GM21447 (cell line): ENCODE measurements around the gene TEC.
"Not testable (repeated sequence)": the region's sequence is repeated elsewhere in the genome, so short reads cannot be mapped to it uniquely, and the experiment has no call there.

ENCODE experiments used
- ATAC-seq: cut with Tn5 transposase; IDR thresholded peaks from one replicate; pipeline ENCODE4 v1.9.1; 2021; ENCODE audit not compliant: unreplicated experiment

Gene TEC

DNA sequence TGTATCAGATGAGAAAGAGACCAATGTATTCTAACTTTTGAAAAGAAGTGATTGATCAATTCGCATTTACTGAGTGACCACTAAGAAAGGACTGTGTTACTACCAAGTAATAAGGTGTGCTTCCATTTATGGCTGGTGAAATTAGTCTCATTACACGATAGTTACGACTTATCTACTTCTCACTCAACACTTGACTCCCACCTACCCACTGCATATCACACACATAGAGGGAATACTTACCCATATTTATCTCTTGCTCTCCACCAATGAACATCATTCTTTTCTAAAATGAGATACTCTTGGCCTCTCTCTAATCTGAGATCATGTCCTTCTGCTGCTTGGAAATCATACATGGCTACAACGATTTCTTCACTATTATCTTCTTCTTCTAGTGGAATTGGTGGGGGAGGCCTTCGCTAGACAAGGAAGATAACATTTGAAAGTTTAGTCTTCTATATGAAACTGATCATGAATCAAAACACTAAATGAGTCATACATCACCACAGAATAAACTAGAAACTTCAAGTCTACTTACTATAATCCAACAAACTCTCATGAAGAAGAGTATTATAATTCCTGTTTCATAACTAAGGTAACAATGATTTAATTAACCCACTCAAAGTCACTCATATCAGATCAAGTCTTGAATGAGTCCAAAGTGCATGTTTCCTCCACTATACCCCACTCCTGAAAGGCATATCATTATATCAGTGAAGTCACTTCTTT lies 101.9 kb downstream of the TEC start:
- ATAC-seq, result no peak

DNA sequence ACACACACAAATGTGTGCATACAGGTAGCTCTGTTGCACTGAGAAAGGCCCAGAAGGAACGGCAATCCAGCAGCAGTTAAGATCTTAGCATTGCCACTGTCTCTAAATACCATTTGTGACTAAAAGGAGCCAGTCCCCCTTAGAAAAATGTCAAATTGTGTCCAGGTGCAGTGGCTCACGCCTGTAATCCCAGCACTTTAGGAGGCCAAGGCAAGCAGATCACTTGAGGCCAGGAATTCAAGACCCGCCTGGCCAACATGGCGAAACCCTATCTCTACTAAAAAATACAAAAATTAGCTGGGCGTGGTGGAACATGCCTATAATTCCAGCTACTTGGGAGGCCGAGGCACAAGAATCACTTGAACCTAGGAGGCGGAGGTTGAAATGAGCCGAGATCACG lies 105.1 kb downstream of the TEC start:
- ATAC-seq, result not testable (repeated sequence)

DNA sequence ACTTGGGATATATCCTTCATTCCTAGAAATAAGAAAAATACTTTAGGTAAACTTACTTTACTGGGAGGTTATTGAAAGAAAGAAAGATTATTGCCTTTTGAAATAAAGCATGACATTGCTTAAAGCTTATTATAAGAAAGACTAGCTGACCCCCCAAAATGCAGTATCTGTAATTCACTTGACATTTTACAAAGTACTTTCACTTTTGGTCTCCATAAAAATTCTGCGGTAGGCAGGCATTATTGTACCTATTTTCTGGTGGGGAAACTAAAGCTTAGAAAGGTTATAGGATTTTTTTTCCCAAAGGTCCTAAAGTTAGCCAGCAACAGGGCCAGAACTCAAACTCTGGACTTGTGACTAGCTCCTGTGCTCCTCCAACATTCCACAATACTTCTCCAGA lies 105.9 kb downstream of the TEC start:
- no peak for ATAC-seq

DNA sequence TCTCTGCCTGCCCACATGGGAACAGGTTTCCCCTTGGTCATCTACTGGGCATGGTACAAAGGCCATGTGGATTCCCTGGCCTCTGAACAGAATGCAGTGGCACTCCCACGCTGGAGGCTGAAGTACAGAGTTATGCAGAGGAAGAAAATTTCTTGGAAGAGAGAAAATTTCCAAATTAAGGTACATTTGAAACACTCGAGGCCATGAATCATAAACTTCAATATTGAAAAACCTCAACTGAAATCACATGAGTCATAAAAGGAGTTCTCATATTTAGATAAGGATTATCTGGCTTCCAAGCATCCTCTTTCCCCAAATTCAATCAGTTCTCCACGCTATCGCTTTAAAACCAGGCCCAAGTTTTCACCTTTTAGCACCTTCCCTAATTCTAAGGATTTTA lies 107.5 kb downstream of the TEC start:
- no peak for ATAC-seq

DNA sequence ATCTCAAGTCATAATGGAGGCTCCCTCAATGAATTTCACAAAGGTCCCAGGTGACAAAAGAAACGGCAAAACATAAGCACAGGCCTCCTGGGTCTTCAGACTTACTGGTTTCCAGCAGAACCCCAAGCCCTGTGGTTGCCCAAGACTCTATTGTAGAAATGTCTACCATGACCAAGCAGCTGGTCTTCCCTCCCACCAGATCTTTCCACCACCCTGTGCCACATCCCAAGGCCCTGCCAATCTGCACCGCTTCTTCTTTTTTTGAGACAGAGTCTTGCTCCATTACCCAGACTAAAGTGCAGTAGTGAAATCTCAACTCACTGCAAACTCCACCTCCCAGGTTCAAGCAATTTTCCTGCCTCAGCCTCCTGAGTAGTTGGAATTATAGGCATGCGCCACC lies 112.4 kb downstream of the TEC start:
- no peak for ATAC-seq

DNA sequence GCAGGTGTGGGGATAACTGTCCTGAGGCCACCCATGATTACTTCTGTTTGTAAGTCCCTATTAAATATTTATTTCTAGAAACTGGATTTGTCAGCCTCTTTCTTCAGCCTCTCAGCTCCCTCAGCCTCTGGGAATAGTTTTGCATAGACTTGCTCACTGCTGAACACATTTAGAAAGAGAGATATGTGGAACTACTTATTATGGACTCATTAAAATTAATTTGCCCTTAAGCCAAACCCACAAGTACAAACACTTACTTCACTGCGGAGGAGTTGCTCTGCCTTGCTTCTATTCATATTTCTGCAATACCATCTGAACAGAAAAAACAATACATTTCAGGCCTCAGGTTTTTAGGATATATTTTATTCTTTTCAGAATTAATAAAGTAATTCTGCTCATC lies 113.2 kb downstream of the TEC start:
- no peak for ATAC-seq

DNA sequence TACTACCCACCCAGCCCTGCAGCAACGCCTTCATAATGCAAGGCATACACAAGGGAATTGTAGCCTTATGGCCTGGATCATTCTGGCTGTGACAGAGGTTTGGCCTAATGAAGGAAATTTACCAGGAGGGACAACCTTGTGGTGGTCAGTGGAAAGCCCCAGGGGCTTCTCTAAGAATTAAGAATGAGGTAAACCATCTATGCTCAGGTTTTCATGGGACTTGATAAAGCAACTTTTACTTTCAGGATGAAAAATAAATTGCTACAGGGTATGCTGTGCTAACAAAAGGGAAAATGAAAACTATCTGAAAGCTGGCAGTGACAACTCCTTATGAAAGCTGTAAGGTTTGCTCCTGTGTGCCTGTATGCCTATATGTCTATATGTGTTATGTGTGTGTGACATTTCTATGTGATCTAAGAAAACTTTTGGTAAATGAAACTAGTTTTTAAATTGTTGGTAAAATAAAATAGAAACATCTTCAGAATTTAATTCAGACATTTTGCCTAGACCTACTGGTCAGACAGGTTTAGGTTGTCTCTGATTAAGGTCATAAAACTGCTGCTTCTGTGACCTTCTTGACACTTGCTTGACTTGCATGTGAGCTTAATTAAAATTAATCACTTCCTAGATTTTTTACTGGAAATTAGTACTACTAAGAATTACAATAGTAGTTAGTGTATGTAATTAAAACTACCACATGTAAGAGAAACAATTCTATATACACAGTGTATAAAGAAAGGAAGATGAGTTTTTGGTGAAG lies 115.7 kb downstream of the TEC start:
- ATAC-seq, result no peak

DNA sequence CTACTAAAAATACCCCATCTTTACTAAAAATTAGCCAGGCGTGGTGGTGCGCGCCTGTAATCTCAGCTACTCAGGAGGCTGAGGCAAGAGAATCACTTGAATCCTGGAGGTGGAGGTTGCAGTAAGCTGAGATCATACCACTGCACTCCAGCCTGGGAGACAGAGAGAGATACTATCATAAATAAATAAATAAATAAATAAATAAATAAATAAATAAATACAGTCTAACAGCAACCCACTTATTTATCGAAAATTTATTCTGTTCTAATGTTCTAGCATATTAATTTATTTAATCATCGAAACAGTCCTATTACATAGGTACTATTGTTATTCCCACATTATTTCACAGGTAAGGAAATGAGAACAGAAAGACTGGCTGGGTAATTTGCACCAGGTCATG lies 117.4 kb downstream of the TEC start:
- ATAC-seq, result no peak

DNA sequence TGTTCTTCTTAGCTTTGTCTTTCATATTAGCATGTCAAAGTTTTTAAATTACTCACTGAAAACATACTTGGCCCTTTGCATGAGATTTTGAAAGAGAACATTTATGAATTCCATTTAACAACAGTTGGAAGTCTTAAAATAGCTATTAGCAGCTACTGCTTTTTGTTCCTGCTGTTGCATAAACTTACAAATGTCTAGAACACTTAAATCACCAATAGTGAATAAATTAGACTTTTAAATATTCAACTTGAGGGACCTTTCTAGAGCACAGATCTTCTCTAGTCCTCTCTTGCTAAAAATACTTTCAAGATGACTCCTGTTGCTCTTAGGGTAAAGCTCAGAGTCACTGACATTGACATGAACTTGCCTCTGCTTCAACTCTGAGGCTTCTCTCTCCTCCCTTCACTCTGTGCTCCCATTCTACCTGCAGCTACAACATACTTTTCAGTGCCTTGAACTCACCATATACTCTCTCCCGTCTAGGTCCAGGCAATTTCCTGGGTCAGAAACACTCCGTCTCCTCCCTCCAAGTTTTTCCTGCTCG lies 119.7 kb downstream of the TEC start:
- no peak for ATAC-seq

DNA sequence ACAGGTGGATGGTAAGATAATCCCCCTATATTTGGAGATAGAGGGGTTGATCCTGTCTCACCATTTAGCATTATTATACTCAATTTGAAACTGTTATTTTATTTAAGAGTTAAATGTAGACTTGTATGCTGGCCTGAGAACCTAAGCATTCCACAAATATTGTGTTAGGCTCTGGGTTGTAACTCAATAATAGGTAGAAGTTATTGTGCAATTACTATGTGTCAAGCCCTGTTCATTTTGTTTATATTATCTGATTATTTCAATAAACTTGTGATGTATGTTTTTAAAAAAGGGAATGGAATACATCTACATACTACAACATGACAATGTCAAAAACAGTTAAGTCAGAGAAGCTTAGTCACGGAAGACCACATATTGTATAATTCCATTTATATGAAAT lies 122.0 kb downstream of the TEC start:
- no peak for ATAC-seq

DNA sequence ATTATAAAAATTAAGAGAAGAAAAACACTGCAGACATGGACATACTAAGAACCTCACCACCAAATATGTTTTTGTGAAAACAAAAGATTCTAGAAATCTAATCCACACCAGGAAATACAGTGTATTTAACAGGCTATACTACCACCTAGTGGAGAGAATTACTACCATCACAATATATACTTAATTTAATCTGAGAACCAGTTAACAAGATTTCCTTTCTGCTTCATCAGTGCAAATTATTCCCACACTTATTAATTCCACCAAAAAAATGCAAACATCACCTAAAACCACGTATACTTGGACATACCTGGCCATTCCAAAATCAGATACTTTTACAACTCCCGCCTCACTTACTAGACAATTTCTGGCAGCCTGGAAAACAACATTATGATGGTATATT lies 128.6 kb downstream of the TEC start:
- ATAC-seq, result no peak

DNA sequence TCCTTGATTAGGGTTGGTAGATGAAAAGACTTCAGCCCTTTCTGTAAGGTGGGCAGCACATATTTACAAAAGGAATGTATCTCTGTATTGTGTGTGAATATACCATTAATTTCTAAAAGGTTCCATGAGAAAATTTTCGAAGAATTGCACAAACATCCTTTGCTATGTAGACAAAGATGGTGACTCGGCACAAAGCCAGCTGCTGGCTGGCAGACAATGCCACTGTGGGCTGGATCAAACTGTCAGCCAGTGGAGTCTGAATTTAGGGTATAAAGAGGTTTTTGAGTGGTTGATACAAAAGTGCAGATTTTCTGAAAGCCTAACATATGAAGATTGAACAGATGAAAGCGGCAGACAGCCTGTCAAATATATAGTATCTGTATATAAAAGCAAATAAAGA lies 129.9 kb downstream of the TEC start:
- ATAC-seq, result no peak

DNA sequence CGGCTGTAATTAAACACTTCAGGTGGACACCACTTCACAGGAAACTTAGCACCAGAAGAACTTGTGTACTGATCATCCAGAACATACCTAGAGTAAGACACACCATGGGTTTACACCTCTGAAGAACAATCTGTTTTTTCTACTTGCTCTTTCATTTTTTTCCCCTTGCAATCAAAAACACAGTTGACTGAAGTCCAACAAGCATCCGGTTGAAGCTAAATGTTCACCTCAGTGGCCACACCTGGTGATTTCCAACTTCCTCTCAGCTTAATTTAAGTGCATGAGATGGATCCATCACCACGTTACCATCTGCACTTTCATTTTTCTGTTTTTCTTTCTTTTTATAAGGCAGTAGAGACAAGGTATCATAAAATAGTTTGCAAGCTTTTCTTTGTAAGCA lies 130.7 kb downstream of the TEC start:
- ATAC-seq, result peak; percentile 94

DNA sequence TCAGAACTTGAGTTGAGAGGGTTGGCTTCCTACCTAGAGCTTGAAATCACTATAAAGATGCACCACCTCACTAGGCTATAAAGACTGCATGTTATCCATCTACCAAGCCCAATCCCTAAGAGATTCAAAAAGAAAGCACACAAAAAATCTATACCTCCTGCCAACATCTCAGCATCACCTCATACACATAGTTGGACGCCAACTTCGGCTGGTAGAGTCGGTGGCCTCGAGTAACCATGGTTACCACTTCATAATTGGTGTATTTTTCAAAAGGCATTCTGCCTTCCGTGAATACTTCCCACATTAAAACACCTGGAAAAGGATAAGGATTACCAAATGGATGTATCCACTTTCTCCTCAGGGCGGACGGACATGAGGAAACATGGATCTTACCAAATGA lies 131.1 kb downstream of the TEC start:
- ATAC-seq, result no peak

DNA sequence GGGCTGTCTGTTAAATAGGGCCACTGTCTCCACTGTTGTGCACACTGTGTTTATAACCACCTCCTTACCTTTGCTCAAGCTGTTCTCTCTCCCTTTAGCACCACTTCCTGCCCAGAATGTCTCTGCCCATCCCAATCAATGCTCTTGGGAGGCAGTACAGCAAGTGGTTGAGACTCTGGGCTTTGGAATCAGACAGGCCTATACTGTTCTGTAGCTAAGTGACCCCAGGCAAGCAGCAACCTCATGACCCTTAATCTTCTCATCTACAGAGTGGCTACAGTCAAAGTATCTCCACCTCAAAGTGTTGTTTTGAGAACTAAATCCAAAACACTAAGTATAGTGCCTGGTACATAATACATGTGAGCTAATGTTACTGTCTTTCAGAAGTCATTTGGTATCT lies 131.8 kb downstream of the TEC start:
- no peak for ATAC-seq

DNA sequence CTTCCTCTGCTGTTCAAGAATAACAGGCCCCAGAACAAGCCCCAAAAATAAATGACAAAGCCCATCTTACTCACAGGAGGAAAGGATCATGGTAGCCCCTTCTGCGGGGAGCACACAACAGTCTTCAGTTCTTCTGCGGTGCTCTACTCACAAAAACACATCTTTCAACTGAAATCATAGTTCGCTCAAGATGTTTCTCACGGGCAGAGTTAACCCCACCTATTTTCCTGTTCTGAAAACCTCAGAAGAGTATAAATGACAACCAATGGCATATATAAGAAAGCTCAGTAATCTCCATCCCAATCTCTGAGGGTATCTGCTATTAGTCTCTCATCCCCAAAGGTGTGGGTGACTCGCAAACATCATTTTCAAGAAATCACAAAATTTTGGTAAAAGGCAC lies 135.6 kb downstream of the TEC start, which contains the start of gene TXK:
Gene TXK (minus strand): TSS at position 170 of the 400 bp plus-strand sequence. CDS start 80 bp downstream, at position 90.
- no peak for ATAC-seq

DNA sequence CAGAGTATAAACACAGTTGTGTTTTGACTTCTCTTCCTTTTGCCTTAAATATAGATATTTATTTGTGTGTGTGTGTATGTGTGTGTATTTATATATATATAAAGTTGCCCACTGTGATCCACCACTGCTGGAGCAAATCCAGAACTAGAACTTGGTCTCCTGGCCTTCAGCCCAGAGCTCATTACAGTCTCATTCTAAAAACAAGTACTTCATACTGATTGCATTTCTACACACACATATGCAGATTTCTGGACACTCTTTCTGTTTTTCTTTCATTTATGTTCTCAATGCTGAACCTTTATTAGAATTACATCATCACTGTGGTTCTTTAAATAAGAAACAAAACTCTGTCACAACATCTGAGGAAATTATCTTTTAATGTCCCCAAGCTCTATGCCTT lies 136.0 kb downstream of the TEC start:
- ATAC-seq, result no peak

DNA sequence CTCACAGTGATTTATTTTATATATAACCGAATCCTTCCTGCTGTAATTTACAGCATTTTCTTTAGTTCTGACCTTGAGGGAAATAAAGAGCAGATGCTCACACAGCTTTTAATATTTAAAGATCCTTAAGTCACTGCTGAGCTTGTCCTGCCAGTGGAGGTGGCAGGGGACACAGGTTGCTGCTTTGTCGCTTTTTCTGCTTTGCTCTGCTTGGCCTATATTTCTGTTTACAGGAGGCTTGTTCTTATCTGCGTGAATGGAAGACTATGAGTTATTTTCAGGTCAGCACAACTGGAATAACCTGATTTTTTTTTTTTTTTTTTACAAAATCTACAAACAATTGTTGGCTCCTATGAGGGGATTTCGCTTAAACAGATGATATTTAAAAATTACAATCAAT lies 137.9 kb downstream of the TEC start:
- no peak for ATAC-seq

DNA sequence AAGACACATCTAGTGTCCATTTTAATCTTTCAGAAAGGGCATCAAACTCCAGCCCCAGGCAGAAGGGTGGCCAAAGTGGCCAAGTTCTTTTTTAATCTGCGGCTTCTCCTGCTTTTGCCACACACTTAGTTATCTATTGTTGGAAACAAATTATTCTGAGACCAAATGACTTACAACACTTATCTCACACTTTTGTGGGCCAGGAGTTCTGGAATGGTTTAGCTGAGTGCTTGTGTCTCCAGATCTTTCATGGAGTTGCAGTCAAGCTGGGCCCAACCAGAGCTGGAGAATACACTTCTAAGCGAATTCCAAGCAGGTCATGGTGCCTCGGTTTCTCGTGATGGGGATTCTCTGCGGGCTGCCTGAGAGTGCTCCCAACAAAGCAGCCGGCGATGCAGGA lies 139.5 kb downstream of the TEC start:
- ATAC-seq, result no peak

DNA sequence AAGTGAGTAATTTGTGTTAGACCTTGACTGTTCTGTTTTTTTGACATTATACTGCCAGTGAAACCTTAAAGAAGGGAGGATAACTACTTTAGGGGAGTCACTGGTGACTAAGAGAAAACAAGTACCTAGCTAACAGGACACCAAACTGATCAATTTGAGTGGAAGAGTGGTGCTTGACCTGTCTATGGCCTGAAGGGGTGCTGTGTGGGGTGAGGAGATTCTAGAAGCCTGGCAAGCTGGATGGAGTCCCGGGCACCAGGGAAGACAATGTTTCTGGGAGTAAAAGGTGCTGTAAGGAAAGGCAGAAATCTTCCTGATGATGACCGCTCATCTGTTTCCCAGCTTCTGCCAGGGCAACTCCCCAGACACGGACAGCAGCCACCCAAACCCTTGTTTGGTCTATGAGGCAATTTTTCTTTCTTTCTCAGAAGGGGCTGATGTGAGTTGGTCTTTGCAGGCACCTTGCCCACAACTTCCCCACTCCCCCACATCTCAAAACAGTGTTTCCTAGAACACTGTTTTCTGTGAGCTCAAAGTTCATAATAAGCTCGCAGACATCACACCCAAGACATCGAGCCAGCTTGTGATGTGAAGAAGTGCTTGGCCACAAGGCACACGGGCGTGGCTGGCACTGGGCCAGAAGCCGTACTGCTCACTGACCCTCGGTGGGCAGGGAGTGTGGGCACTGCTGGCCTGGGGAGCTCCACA lies 140.2 kb downstream of the TEC start:
- ATAC-seq, result no peak

DNA sequence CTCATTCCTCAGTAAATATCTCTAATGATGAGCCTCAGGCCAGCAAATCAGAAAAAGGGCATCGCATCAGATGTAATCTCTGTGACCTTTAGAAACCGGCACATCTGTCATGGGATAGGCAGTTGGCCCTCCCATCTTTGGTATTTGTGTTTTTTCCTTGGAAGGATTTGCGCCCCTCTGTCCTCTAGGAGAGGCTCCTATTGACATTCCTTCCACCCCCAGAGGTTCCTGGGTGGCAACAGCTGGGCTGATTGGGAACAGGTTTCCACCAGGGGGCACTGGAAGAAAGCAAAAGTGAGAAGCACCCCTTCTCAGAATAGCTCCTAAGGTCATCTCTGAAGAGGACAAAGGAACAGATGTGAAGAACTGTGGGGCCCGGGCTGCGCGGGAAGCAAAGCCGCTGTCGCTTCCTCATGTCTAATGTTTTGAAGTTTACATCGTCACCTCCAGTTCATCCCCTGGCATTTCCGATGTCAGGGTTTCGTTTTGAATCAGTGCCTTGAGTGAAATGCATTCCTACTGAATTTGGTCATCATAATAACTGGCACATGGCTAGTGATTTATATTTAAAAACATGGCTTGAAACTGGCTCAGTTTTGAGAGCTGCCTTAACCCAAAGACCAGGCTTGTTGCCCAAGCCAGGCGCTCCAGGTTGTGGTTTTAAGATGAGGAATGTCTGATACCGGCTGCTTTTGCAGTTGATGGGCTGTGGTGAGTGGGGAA lies 141.8 kb downstream of the TEC start:
- ATAC-seq, result peak; percentile 94
